Measurements from ENCODE around the gene FAM163A. TPM values are rescaled to one million over a fixed set of nuclear protein-coding genes. Genes with fewer than 3 reads are reported as not detected.

FAM163A gene
- total and polyA plus RNA-seq, 7 donors, result 0.04 to 0.52 (median 0.08) TPM; not detected in 2

GRCh38 chr1:179707406-179707805 lies 35.7 kb upstream of the FAM163A start:
- no peak overlapping the region for H3K4me3 ChIP-seq
- no peaks in the 10 kb centered on the region for H3K36me3 ChIP-seq (ENCODE audit: insufficient read depth in 1 of 2, low read depth in 1 of 2)
- no peaks in the 10 kb centered on the region for H3K27me3 ChIP-seq (ENCODE audit: insufficient read depth in 3 of 3, low read length in 2 of 3)
- 61 to 63% (median 62%) methylated on average over 2 of the region's 2 CpGs for WGBS, 3 donors
- H3K4me1 ChIP-seq, result no peaks in the 10 kb centered on the region
- intact Hi-C loops (cut with DNase I), result loop anchor here (2.0 to 10.0 kb wide), 2 partner anchors 101 to 467 kb away; no protein-coding TSS in a partner anchor
- DNase-seq (no peak), ATAC-seq (no peak)
- no peak overlapping the region for H3K27ac ChIP-seq
- TF ChIP-seq CTCF (IDR thresholded peaks at IDR 0.05), result no peak
- no peaks in the 10 kb centered on the region for H3K9me3 ChIP-seq

- Histone ChIP-seq H3K27me3 (ENCODE audit: insufficient read depth in 3 of 3, low read length in 2 of 3) (no peaks in the 10 kb centered on the region), H3K4me1 (no peaks in the 10 kb centered on the region), H3K9me3 (peaks cover 3% of the 10 kb centered on the region), H3K27ac (no peak overlapping the region), H3K4me3 (no peak overlapping the region), H3K36me3 (ENCODE audit: insufficient read depth in 1 of 2, low read depth in 1 of 2) (no peaks in the 10 kb centered on the region)
- intact Hi-C loops (cut with DNase I), result loop anchor here in 1 of 2 donors (10.0 kb wide), 1 partner anchor 466 kb away; no protein-coding TSS in a partner anchor
- ATAC-seq (no peak), DNase-seq (no peak)
- TF ChIP-seq CTCF (IDR thresholded peaks at IDR 0.05), result no peak
- WGBS, 3 donors, result 74 to 81% (median 75%) methylated on average over 6 of the region's 6 CpGs
Measured at GRCh38 chr1:179708434-179709195, 34.5 kb upstream of the FAM163A start.

- intact Hi-C loops (cut with DNase I), result loop anchor here in 1 of 2 donors (10.0 kb wide), 1 partner anchor 465 kb away; no protein-coding TSS in a partner anchor
- Histone ChIP-seq H3K4me1 (no peaks in the 10 kb centered on the region), H3K4me3 (no peak overlapping the region), H3K9me3 (peaks cover 13% of the 10 kb centered on the region), H3K27me3 (ENCODE audit: insufficient read depth in 3 of 3, low read length in 2 of 3) (no peaks in the 10 kb centered on the region), H3K27ac (no peak overlapping the region), H3K36me3 (ENCODE audit: insufficient read depth in 1 of 2, low read depth in 1 of 2) (no peaks in the 10 kb centered on the region)
- ATAC-seq (peak in 3 of 4 donors; percentile 25 to 74 (median 36)), DNase-seq (peak in 1 of 2 donors; percentile 51)
- TF ChIP-seq CTCF (IDR thresholded peaks at IDR 0.05), result no peak
- 28 to 31% (median 28%) methylated on average over 5 of the region's 5 CpGs for WGBS, 3 donors
Measured at GRCh38 chr1:179709841-179710329, 33.2 kb upstream of the FAM163A start.

GRCh38 chr1:179714159-179714558 lies 28.9 kb upstream of the FAM163A start:
- 91 to 97% (median 91%) methylated on average over 1 of the region's 1 CpG for WGBS, 3 donors
- intact Hi-C loops (cut with DNase I), result no loop called here

More at GRCh38 chr1:179714159-179714558, 28.9 kb upstream of the FAM163A start:
- ATAC-seq (no peak), DNase-seq (no peak)
- Histone ChIP-seq H3K9me3 (peaks cover 40% of the 10 kb centered on the region), H3K36me3 (ENCODE audit: insufficient read depth in 1 of 2, low read depth in 1 of 2) (no peaks in the 10 kb centered on the region), H3K27me3 (ENCODE audit: insufficient read depth in 3 of 3, low read length in 2 of 3) (no peaks in the 10 kb centered on the region), H3K4me3 (no peak overlapping the region), H3K4me1 (no peaks in the 10 kb centered on the region), H3K27ac (no peak overlapping the region)
- TF ChIP-seq CTCF (IDR thresholded peaks at IDR 0.05), result no peak
